HG02870 (cell line): ENCODE data around the gene ATG2A.

Experiments
- ATAC-seq: cut with Tn5 transposase; IDR thresholded peaks from one replicate; pipeline ENCODE4 v1.9.1; 2021; ENCODE audit warnings: mild to moderate bottlenecking, moderate library complexity; ENCODE audit not compliant: unreplicated experiment

The ATG2A gene

GRCh38 chr11:64872790-64873488, 44.1 kb downstream of the ATG2A start:
- ATAC-seq, result no peak

- ATAC-seq, result no peak
Observed at GRCh38 chr11:64871492-64871891, 45.5 kb downstream of the ATG2A start.

GRCh38 chr11:64870893-64871466, 46.0 kb downstream of the ATG2A start:
- ATAC-seq, result no peak

GRCh38 chr11:64870176-64870892, 46.7 kb downstream of the ATG2A start:
- no peak for ATAC-seq

- ATAC-seq, result no peak
Observed at GRCh38 chr11:64869571-64870175, 47.3 kb downstream of the ATG2A start.

GRCh38 chr11:64868904-64869570, 48.0 kb downstream of the ATG2A start:
- ATAC-seq, result no peak

- ATAC-seq, result no peak
Observed at GRCh38 chr11:64867748-64868462, 49.1 kb downstream of the ATG2A start.

- no peak for ATAC-seq
Observed at GRCh38 chr11:64866173-64866491, 50.9 kb downstream of the ATG2A start.

- no peak for ATAC-seq
Observed at GRCh38 chr11:64865286-64866172, 51.5 kb downstream of the ATG2A start.

GRCh38 chr11:64864473-64865285, 52.3 kb downstream of the ATG2A start:
- ATAC-seq, result no peak

GRCh38 chr11:64864135-64864472, 52.9 kb downstream of the ATG2A start:
- ATAC-seq, result no peak

- ATAC-seq, result no peak
Observed at GRCh38 chr11:64863391-64864060, 53.5 kb downstream of the ATG2A start.

- ATAC-seq, result no peak
Observed at GRCh38 chr11:64862987-64863390, 54.0 kb downstream of the ATG2A start.

- no peak for ATAC-seq
Observed at GRCh38 chr11:64861227-64861975, 55.6 kb downstream of the ATG2A start.

- peak; percentile 62 for ATAC-seq
Observed at GRCh38 chr11:64859542-64860414, 57.2 kb downstream of the ATG2A start.

- peak; percentile 7 for ATAC-seq
Observed at GRCh38 chr11:64858467-64859263, 58.3 kb downstream of the ATG2A start.
